ENCODE data around the gene NAA10. TPM values are rescaled to one million over a fixed set of nuclear protein-coding genes. Genes with fewer than 3 reads are reported as not detected.

NAA10 gene
- total RNA-seq, 1 experiment from 2014 or later, result 107 TPM

DNA sequence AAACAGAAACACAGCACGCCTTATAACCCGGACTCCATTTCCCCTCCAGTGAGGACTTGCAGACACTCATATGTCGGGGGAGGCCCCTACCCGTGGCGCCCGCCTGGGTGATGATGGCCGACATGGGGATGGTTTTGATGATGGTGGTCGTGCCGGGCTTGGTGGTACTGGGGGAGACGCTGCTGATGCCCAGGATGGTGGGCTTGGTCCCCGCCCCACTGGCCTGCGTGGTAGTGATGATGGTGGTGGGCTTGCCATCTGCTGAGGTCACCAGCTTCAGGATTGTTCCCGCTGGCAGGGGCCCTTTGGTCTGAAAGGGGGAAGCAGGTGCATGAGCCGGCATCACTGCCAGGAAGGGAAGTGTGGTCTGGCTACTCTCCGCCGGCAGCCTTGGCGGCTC is 22.4 kb upstream of the NAA10 start:
- ChIA-PET CTCF (no interaction called here), POLR2A (no interaction called here)
- Mint-ChIP-seq H3K27ac (no peak overlapping the region), H3K36me3 (peaks cover 36% of the 10 kb centered on the region), H3K4me1 (no peaks in the 10 kb centered on the region), H3K27me3 (ENCODE audit: low read depth) (no peaks in the 10 kb centered on the region), H3K9me3 (no peaks in the 10 kb centered on the region), H3K4me3 (no peak overlapping the region)
- ATAC-seq (no peak), DNase-seq (ENCODE audit: low spot score) (no peak)
- TF ChIP-seq GABPB1 (CRISPR knock-in tag; IDR thresholded peaks at IDR 0.05) (no peak), NR2C2 (CRISPR knock-in tag; IDR thresholded peaks at IDR 0.05) (no peak), ZNF232 (CRISPR knock-in tag; IDR thresholded peaks at IDR 0.05) (no peak), MXD4 (CRISPR knock-in tag; IDR thresholded peaks at IDR 0.05; ENCODE audit: borderline replicate concordance) (no peak)
- TF ChIP-seq, protein P1, sequence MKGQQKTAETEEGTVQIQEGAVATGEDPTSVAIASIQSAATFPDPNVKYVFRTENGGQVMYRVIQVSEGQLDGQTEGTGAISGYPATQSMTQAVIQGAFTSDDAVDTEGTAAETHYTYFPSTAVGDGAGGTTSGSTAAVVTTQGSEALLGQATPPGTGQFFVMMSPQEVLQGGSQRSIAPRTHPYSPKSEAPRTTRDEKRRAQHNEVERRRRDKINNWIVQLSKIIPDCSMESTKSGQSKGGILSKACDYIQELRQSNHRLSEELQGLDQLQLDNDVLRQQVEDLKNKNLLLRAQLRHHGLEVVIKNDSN (CRISPR knock-in tag; IDR thresholded peaks at IDR 0.05), result no peak

DNA sequence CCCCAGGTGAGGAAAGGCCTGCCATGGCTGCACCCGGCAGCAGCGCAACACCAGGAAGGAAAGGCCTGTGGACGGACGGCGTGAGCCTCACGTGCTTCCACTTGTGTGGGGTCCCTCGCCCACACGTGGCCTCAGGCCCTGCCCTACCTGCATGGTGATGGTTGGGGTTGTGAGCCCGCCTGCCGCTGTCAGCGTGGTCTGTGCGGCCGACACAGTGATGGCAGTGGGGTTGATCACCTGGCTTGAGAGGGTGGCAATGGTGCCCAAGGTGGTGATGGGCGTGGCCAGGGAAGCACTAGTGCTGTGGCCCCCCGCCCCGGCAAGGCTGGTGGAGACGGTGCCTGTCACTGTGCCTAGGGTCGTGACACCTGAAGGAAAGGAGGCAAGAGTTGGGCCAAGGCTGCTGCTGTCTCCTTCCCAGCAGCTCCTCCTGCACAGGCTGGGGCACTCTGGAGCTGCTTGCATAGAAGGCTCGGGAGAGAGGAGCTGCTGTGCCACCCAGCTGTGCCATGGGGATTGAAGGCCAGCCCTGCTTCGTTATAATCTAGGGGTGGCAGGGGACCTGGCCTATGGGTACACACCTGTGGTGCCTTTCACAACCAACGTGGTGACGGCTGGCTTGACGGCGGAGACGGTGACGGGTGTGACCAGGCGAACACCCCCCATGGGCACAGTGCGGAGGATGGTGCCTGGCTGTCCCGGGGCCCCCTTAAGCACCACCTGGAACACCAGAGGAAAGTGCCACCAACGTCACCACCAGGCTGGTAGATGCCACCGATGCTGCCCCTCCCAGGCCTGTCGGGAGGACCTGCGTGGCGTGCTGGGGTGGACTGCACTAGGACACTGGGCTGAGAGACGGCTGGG is 21.4 kb upstream of the NAA10 start:
- ATAC-seq (no peak), DNase-seq (ENCODE audit: low spot score) (no peak)
- no peak overlapping the region for H3K27ac Mint-ChIP-seq
- peaks cover 39% of the 10 kb centered on the region for H3K36me3 Mint-ChIP-seq
- H3K9me3 Mint-ChIP-seq, result no peaks in the 10 kb centered on the region
- no peak overlapping the region for H3K4me3 Mint-ChIP-seq
- ChIA-PET POLR2A (no interaction called here), CTCF (no interaction called here)
- H3K27me3 Mint-ChIP-seq (ENCODE audit: low read depth), result no peaks in the 10 kb centered on the region
- TF ChIP-seq RELA (CRISPR knock-in tag; IDR thresholded peaks at IDR 0.05; ENCODE audit: borderline replicate concordance), result no peak
- TF ChIP-seq, protein P2, sequence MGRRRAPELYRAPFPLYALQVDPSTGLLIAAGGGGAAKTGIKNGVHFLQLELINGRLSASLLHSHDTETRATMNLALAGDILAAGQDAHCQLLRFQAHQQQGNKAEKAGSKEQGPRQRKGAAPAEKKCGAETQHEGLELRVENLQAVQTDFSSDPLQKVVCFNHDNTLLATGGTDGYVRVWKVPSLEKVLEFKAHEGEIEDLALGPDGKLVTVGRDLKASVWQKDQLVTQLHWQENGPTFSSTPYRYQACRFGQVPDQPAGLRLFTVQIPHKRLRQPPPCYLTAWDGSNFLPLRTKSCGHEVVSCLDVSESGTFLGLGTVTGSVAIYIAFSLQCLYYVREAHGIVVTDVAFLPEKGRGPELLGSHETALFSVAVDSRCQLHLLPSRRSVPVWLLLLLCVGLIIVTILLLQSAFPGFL (CRISPR knock-in tag; IDR thresholded peaks at IDR 0.05; ENCODE audit: borderline replicate concordance), result no peak
- TF ChIP-seq, protein P3, sequence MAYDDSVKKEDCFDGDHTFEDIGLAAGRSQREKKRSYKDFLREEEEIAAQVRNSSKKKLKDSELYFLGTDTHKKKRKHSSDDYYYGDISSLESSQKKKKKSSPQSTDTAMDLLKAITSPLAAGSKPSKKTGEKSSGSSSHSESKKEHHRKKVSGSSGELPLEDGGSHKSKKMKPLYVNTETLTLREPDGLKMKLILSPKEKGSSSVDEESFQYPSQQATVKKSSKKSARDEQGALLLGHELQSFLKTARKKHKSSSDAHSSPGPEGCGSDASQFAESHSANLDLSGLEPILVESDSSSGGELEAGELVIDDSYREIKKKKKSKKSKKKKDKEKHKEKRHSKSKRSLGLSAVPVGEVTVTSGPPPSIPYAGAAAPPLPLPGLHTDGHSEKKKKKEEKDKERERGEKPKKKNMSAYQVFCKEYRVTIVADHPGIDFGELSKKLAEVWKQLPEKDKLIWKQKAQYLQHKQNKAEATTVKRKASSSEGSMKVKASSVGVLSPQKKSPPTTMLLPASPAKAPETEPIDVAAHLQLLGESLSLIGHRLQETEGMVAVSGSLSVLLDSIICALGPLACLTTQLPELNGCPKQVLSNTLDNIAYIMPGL (CRISPR knock-in tag; IDR thresholded peaks at IDR 0.05), result no peak
- TF ChIP-seq, protein P4, sequence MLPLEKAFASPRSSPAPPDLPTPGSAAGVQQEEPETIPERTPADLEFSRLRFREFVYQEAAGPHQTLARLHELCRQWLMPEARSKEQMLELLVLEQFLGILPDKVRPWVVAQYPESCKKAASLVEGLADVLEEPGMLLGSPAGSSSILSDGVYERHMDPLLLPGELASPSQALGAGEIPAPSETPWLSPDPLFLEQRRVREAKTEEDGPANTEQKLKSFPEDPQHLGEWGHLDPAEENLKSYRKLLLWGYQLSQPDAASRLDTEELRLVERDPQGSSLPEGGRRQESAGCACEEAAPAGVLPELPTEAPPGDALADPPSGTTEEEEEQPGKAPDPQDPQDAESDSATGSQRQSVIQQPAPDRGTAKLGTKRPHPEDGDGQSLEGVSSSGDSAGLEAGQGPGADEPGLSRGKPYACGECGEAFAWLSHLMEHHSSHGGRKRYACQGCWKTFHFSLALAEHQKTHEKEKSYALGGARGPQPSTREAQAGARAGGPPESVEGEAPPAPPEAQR (CRISPR knock-in tag; IDR thresholded peaks at IDR 0.05), result no peak
- no peak for TF ChIP-seq NFYB (CRISPR knock-in tag; conservative IDR thresholded peaks at IDR 0.05; ENCODE audit: low read depth)
- TF ChIP-seq, protein P5, sequence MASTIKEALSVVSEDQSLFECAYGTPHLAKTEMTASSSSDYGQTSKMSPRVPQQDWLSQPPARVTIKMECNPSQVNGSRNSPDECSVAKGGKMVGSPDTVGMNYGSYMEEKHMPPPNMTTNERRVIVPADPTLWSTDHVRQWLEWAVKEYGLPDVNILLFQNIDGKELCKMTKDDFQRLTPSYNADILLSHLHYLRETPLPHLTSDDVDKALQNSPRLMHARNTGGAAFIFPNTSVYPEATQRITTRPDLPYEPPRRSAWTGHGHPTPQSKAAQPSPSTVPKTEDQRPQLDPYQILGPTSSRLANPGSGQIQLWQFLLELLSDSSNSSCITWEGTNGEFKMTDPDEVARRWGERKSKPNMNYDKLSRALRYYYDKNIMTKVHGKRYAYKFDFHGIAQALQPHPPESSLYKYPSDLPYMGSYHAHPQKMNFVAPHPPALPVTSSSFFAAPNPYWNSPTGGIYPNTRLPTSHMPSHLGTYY (CRISPR knock-in tag; IDR thresholded peaks at IDR 0.05), result no peak
- no peak for TF ChIP-seq KAT7 (CRISPR knock-in tag; IDR thresholded peaks at IDR 0.05; ENCODE audit: borderline replicate concordance)
- TF ChIP-seq FOXJ3 (CRISPR knock-in tag; IDR thresholded peaks at IDR 0.05; ENCODE audit: borderline replicate concordance), result no peak
- TF ChIP-seq GTF2I (CRISPR knock-in tag; conservative IDR thresholded peaks at IDR 0.05), result no peak
- no peak for TF ChIP-seq ELF4 (CRISPR knock-in tag; IDR thresholded peaks at IDR 0.05; ENCODE audit: low read depth)
- TF ChIP-seq, protein P6, sequence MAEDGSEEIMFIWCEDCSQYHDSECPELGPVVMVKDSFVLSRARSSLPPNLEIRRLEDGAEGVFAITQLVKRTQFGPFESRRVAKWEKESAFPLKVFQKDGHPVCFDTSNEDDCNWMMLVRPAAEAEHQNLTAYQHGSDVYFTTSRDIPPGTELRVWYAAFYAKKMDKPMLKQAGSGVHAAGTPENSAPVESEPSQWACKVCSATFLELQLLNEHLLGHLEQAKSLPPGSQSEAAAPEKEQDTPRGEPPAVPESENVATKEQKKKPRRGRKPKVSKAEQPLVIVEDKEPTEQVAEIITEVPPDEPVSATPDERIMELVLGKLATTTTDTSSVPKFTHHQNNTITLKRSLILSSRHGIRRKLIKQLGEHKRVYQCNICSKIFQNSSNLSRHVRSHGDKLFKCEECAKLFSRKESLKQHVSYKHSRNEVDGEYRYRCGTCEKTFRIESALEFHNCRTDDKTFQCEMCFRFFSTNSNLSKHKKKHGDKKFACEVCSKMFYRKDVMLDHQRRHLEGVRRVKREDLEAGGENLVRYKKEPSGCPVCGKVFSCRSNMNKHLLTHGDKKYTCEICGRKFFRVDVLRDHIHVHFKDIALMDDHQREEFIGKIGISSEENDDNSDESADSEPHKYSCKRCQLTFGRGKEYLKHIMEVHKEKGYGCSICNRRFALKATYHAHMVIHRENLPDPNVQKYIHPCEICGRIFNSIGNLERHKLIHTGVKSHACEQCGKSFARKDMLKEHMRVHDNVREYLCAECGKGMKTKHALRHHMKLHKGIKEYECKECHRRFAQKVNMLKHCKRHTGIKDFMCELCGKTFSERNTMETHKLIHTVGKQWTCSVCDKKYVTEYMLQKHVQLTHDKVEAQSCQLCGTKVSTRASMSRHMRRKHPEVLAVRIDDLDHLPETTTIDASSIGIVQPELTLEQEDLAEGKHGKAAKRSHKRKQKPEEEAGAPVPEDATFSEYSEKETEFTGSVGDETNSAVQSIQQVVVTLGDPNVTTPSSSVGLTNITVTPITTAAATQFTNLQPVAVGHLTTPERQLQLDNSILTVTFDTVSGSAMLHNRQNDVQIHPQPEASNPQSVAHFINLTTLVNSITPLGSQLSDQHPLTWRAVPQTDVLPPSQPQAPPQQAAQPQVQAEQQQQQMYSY (CRISPR knock-in tag; IDR thresholded peaks at IDR 0.05), result no peak
- no peaks in the 10 kb centered on the region for H3K4me1 Mint-ChIP-seq
